Left renal cortex interstitium (tissue), 4 donors: Measurements from ENCODE around the gene SPRR1A. TPM values are rescaled to one million over a fixed set of nuclear protein-coding genes. Genes with fewer than 3 reads are reported as not detected.

ENCODE experiments used
- DNase-seq, 4 donors: peaks; one replicate each; pipeline ENCODE4 v3.0.0-alpha.2; 2013; ENCODE audit warnings: low read depth in 4 of 4, low spot score in 2 of 4, missing footprints in 1 of 4
- polyA plus RNA-seq, 4 donors: library from polyadenylated mRNA; unstranded; fragments of 120-200 nt; gene quantifications; one replicate each; pipeline ENCODE4 v1.2.1, GENCODE V29; 2013; ENCODE audit not compliant: insufficient read length in 4 of 4

The SPRR1A gene
- polyA plus RNA-seq, 4 donors, result not detected

- no peak for DNase-seq
These were observed 41.9 kb downstream of the SPRR1A start for GRCh38 chr1:153025797-153026196.

GRCh38 chr1:153028766-153029165 lies 44.9 kb downstream of the SPRR1A start:
- DNase-seq, result no peak

GRCh38 chr1:153030895-153031294 lies 47.0 kb downstream of the SPRR1A start, which contains the start of gene SPRR1B:
TSS of gene SPRR1B (plus strand) at chr1:153031203. CDS start at chr1:153032346, 1,143 bp downstream.
- DNase-seq, result no peak

- DNase-seq, result no peak
These were observed 48.2 kb downstream of the SPRR1A start for GRCh38 chr1:153032073-153032472.

GRCh38 chr1:153032677-153033308 lies 48.9 kb downstream of the SPRR1A start:
- DNase-seq, result no peak

- no peak for DNase-seq
These were observed 51.3 kb downstream of the SPRR1A start for GRCh38 chr1:153035211-153035610.

Other genes starting within 250 kb of the SPRR1A start
- not detected for gene KPRP, start 226.1 kb upstream of the SPRR1A start, polyA plus RNA-seq
- gene LCE1F, start 208.9 kb upstream of the SPRR1A start, polyA plus RNA-seq, result not detected
- gene LCE1E, start 197.8 kb upstream of the SPRR1A start, polyA plus RNA-seq, result not detected
- gene LCE1D, start 187.4 kb upstream of the SPRR1A start, polyA plus RNA-seq, result not detected
- gene LCE1C, start 177.4 kb upstream of the SPRR1A start, polyA plus RNA-seq, result not detected
- not detected for gene LCE1B, start 172.1 kb upstream of the SPRR1A start, polyA plus RNA-seq
- not detected for gene LCE1A, start 156.6 kb upstream of the SPRR1A start, polyA plus RNA-seq
- gene LCE6A, start 141.2 kb upstream of the SPRR1A start, polyA plus RNA-seq, result not detected
- gene LCE7A, start 124.1 kb upstream of the SPRR1A start, polyA plus RNA-seq, result not detected
- not detected for gene SMCP, start 105.8 kb upstream of the SPRR1A start, polyA plus RNA-seq
- gene IVL, start 75.5 kb upstream of the SPRR1A start, polyA plus RNA-seq, result under 1 TPM; 0.08 to 0.42 (median 0.30) TPM
- gene SPRR5, start 36.9 kb upstream of the SPRR1A start, polyA plus RNA-seq, result not detected
- not detected for gene SPRR4, start 13.4 kb upstream of the SPRR1A start, polyA plus RNA-seq
- gene SPRR3, start 17.7 kb downstream of the SPRR1A start, polyA plus RNA-seq, result under 1 TPM in 3 of 4 donors, not detected in 1; 0.17 to 0.51 (median 0.18) TPM
- not detected for gene SPRR1B, start 47.1 kb downstream of the SPRR1A start, polyA plus RNA-seq
- not detected for gene SPRR2D, start 57.0 kb downstream of the SPRR1A start, polyA plus RNA-seq
- under 1 TPM in 1 of 4 donors, not detected in 3; 0.14 TPM for gene SPRR2A, start 73.4 kb downstream of the SPRR1A start, polyA plus RNA-seq
- not detected for gene SPRR2B, start 87.5 kb downstream of the SPRR1A start, polyA plus RNA-seq
- not detected for gene SPRR2E, start 110.4 kb downstream of the SPRR1A start, polyA plus RNA-seq
- not detected for gene SPRR2F, start 129.4 kb downstream of the SPRR1A start, polyA plus RNA-seq
- gene SPRR2G, start 166.8 kb downstream of the SPRR1A start, polyA plus RNA-seq, result not detected
- not detected for gene LELP1, start 219.3 kb downstream of the SPRR1A start, polyA plus RNA-seq
- gene PRR9, start 233.5 kb downstream of the SPRR1A start, polyA plus RNA-seq, result not detected